Peyer's patch (tissue), 4 donors: Measurements from ENCODE around the gene STX18. TPM values are rescaled to one million over a fixed set of nuclear protein-coding genes. Genes with fewer than 3 reads are reported as not detected.

Source experiments
- DNase-seq, 3 donors: peaks; one replicate each; pipeline ENCODE4 v3.0.0-alpha.2; 2017 to 2019
- H3K27ac ChIP-seq, 4 donors: fragments of 200-600 bp; sonication (generic); one replicate each; pipeline ENCODE4 v1.5.1; 2016 to 2019
- H3K27me3 ChIP-seq, 2 donors: fragments of 200-600 bp; sonication (generic); one replicate each; pipeline ENCODE4 v1.5.1; 2019
- H3K36me3 ChIP-seq, 3 donors: fragments of 200-600 bp; sonication (generic); one replicate each; pipeline ENCODE4 v1.5.1; 2016 to 2019
- H3K4me1 ChIP-seq, 4 donors: fragments of 200-600 bp; sonication (generic); one replicate each; pipeline ENCODE4 v1.5.1; 2016 to 2019
- H3K4me3 ChIP-seq, 4 donors: fragments of 200-600 bp; sonication (generic); 1 replicate in 3 of 4; 2 replicates in 1 of 4; pipeline ENCODE4 v1.5.1; 2016 to 2019; ENCODE audit warnings: mild to moderate bottlenecking in 1 of 4
- H3K9me3 ChIP-seq, 4 donors: fragments of 200-600 bp; sonication (generic); one replicate each; pipeline ENCODE4 v1.5.1; 2016 to 2019; ENCODE audit warnings: mild to moderate bottlenecking in 1 of 4
- CTCF ChIP-seq, 6 experiments: fragments of 450-650 bp in 4 of 6; fragments of 200-600 bp in 2 of 6; sonication (generic) in 1 of 6; IDR thresholded peaks; one replicate each; pipeline ENCODE4 v1.5.1; 2017 to 2019; ENCODE audit warnings: antibody characterized with exemption in 6 of 6, mild to moderate bottlenecking in 3 of 6, moderate library complexity in 1 of 6
- POLR2A ChIP-seq, 2 donors: fragments of 450-650 bp; IDR thresholded peaks; one replicate each; pipeline ENCODE4 v1.5.1; 2017; ENCODE audit warnings: antibody characterized with exemption in 2 of 2, mild to moderate bottlenecking in 2 of 2, moderate library complexity in 2 of 2
- total RNA-seq, 4 donors: library from RNA; depleted of rRNA; stranded (reverse); fragments of >200 nt; gene quantifications; one replicate each; pipeline ENCODE4 v1.1.0, GENCODE V29; 2016

Gene STX18
- total RNA-seq, 4 donors from 2014 or later: 33.0 to 56.0 (median 42.3) TPM

DNA sequence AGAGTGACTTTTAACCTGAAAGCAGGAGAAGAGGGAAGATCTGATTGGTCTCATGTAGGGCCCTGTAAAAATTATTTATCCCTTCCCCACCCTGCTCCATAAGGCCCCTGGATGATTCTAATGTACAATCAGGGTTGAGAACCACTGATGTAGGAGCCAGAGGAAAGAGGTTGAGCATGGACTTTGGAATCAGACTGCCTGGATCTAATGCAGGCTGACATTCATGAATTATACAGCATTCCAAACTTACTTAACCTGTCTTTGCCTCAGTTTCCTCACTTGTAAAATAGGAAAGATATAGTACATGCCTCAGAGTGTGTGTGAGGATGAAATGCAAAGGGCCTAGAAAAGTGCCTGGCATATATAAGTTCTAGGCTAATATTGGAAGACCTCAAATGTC lies 47.0 kb downstream of the STX18 start:
- H3K4me1 ChIP-seq: no peaks in the 10 kb centered on the region
- TF ChIP-seq CTCF (IDR thresholded peaks at IDR 0.05) (no peak), POLR2A (IDR thresholded peaks at IDR 0.05) (no peak)
- DNase-seq: no peak
- no peak overlapping the region for H3K4me3 ChIP-seq
- H3K27ac ChIP-seq: no peak overlapping the region
- no peaks in the 10 kb centered on the region for H3K9me3 ChIP-seq
- no peaks in the 10 kb centered on the region for H3K27me3 ChIP-seq
- H3K36me3 ChIP-seq: no peaks in the 10 kb centered on the region

GRCh38 chr4:4492161-4492847 lies 49.5 kb downstream of the STX18 start:
- H3K27ac ChIP-seq: peak overlapping the region in 1 of 4 donors; percentile 0
- H3K9me3 ChIP-seq: no peaks in the 10 kb centered on the region
- H3K4me1 ChIP-seq: peaks cover 0 to 6% (median 0%) of the 10 kb centered on the region in 4 donors
- TF ChIP-seq POLR2A (IDR thresholded peaks at IDR 0.05): no peak
- TF ChIP-seq CTCF (IDR thresholded peaks at IDR 0.05): no peak
- H3K36me3 ChIP-seq: no peaks in the 10 kb centered on the region
- no peaks in the 10 kb centered on the region for H3K27me3 ChIP-seq
- no peak overlapping the region for H3K4me3 ChIP-seq
- DNase-seq: no peak

- Histone ChIP-seq H3K9me3 (no peaks in the 10 kb centered on the region), H3K27ac (peak overlapping the region in 1 of 4 donors; percentile 0), H3K36me3 (no peaks in the 10 kb centered on the region), H3K4me1 (peaks cover 0 to 6% (median 0%) of the 10 kb centered on the region in 4 donors), H3K27me3 (no peaks in the 10 kb centered on the region), H3K4me3 (no peak overlapping the region)
- no peak for DNase-seq
- no peak for TF ChIP-seq POLR2A (IDR thresholded peaks at IDR 0.05)
- TF ChIP-seq CTCF (IDR thresholded peaks at IDR 0.05): no peak
Observed at GRCh38 chr4:4491396-4491893, 50.4 kb downstream of the STX18 start.

- no peaks in the 10 kb centered on the region for H3K27me3 ChIP-seq
- TF ChIP-seq CTCF (IDR thresholded peaks at IDR 0.05) (no peak), POLR2A (IDR thresholded peaks at IDR 0.05) (no peak)
- H3K4me1 ChIP-seq: peaks cover 0 to 6% (median 0%) of the 10 kb centered on the region in 4 donors
- H3K27ac ChIP-seq: no peak overlapping the region
- H3K9me3 ChIP-seq: no peaks in the 10 kb centered on the region
- no peaks in the 10 kb centered on the region for H3K36me3 ChIP-seq
- no peak overlapping the region for H3K4me3 ChIP-seq
- DNase-seq: no peak
Observed at GRCh38 chr4:4490816-4491215, 51.0 kb downstream of the STX18 start.

DNA sequence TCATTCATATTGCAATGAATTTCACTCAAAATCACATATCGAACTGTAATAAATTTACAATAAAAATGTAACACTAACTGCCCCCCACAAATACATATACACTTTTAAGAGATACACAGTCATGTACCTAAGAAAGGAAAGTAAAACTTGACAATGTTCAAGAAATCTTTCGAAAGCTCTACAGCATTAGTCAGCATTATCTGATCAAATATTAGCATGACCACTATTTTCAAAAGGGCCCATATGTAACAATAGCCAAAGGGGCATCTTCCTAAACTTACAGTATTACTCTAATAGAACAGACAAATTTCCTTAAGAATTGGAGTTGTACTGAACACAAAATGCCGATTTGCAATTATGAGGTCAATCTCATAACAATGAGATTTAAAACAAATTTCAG lies 51.8 kb downstream of the STX18 start:
- Histone ChIP-seq H3K36me3 (no peaks in the 10 kb centered on the region), H3K9me3 (no peaks in the 10 kb centered on the region), H3K27ac (no peak overlapping the region), H3K27me3 (no peaks in the 10 kb centered on the region), H3K4me1 (peaks cover 0 to 6% (median 0%) of the 10 kb centered on the region in 4 donors), H3K4me3 (no peak overlapping the region)
- no peak for DNase-seq
- no peak for TF ChIP-seq POLR2A (IDR thresholded peaks at IDR 0.05)
- TF ChIP-seq CTCF (IDR thresholded peaks at IDR 0.05): no peak
